Liver (tissue), 3 donors: ENCODE results near the gene XRCC1.

Source experiments
- ATF3 ChIP-seq: IDR thresholded peaks from 2 replicates; pipeline ENCODE4 v1.6.1; 2016; ENCODE audit warnings: antibody characterized with exemption
- EGR1 ChIP-seq, 2 donors: IDR thresholded peaks; 2 replicates each; pipeline ENCODE4 v1.6.1; 2016 to 2018; ENCODE audit warnings: antibody characterized with exemption in 2 of 2, low read depth in 2 of 2
- JUND ChIP-seq, 2 donors: IDR thresholded peaks; 2 replicates each; pipeline ENCODE4 v1.6.1; 2016; ENCODE audit warnings: antibody characterized with exemption in 2 of 2
- MAX ChIP-seq: IDR thresholded peaks from 2 replicates; pipeline ENCODE4 v1.6.1; 2016; ENCODE audit warnings: antibody characterized with exemption
- RAD21 ChIP-seq, 2 donors: IDR thresholded peaks; 2 replicates each; pipeline ENCODE4 v1.6.1; 2016; ENCODE audit warnings: antibody characterized with exemption in 2 of 2, mild to moderate bottlenecking in 2 of 2
- REST ChIP-seq: IDR thresholded peaks from 2 replicates; pipeline ENCODE4 v1.6.1; 2016; ENCODE audit warnings: antibody characterized with exemption, mild to moderate bottlenecking
- TAF1 ChIP-seq: conservative IDR thresholded peaks from 2 replicates; pipeline ENCODE4 v1.6.1; 2016; ENCODE audit warnings: antibody characterized with exemption, mild to moderate bottlenecking
- YY1 ChIP-seq: IDR thresholded peaks from 2 replicates; pipeline ENCODE4 v1.6.1; 2016; ENCODE audit warnings: antibody characterized with exemption, mild to moderate bottlenecking
- TF ChIP-seq, protein P1 (sequence below): fragments of 150-350 bp; IDR thresholded peaks from 2 replicates; pipeline ENCODE4 v1.5.1; 2017; ENCODE audit warnings: improper control_type of control experiment, low read depth, low read length; ENCODE audit not compliant: missing input control
- TF ChIP-seq, protein P2 (sequence below): IDR thresholded peaks from 2 replicates; pipeline ENCODE4 v1.6.1; 2016; ENCODE audit warnings: antibody characterized with exemption
- donor health status: healthy.
- donor health status: healthy.

DNA sequence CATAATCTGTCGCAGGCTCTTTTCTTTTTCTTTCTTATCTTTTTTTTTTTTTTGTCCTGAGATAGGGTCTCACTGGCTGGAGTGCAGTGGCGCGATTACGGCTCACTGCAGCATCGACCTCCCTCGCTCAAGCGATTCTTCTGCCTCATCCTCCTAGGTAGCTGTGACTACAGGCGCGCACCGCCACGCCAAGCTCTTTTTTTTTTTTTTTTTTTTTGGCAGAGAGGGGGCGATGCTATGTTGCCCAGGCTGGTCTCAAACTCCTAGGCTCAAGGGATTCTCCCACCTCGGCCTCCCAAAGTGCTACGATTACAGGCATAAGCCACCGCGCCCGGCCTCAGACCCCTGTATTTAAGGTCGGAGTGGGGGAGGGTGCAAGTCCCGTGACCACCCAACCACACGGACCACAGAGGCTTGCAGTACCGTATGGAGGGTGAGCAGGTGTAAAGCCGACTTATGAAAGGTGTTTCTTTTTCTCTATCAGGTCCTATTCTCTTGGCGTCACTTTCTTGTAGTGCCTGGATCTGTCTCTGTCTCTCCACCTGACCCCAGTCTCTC, 72.8 kb downstream of the XRCC1 start:
- TF ChIP-seq, protein P1, sequence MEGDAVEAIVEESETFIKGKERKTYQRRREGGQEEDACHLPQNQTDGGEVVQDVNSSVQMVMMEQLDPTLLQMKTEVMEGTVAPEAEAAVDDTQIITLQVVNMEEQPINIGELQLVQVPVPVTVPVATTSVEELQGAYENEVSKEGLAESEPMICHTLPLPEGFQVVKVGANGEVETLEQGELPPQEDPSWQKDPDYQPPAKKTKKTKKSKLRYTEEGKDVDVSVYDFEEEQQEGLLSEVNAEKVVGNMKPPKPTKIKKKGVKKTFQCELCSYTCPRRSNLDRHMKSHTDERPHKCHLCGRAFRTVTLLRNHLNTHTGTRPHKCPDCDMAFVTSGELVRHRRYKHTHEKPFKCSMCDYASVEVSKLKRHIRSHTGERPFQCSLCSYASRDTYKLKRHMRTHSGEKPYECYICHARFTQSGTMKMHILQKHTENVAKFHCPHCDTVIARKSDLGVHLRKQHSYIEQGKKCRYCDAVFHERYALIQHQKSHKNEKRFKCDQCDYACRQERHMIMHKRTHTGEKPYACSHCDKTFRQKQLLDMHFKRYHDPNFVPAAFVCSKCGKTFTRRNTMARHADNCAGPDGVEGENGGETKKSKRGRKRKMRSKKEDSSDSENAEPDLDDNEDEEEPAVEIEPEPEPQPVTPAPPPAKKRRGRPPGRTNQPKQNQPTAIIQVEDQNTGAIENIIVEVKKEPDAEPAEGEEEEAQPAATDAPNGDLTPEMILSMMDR: no peak
- TF ChIP-seq ATF3: no peak
- no peak for TF ChIP-seq MAX
- no peak for TF ChIP-seq TAF1
- TF ChIP-seq EGR1 (IDR thresholded peaks at IDR 0.05; ENCODE audit: low read depth in 2 of 2): no peak
- TF ChIP-seq JUND (IDR thresholded peaks at IDR 0.05): no peak
- no peak for TF ChIP-seq YY1
- TF ChIP-seq, protein P2, sequence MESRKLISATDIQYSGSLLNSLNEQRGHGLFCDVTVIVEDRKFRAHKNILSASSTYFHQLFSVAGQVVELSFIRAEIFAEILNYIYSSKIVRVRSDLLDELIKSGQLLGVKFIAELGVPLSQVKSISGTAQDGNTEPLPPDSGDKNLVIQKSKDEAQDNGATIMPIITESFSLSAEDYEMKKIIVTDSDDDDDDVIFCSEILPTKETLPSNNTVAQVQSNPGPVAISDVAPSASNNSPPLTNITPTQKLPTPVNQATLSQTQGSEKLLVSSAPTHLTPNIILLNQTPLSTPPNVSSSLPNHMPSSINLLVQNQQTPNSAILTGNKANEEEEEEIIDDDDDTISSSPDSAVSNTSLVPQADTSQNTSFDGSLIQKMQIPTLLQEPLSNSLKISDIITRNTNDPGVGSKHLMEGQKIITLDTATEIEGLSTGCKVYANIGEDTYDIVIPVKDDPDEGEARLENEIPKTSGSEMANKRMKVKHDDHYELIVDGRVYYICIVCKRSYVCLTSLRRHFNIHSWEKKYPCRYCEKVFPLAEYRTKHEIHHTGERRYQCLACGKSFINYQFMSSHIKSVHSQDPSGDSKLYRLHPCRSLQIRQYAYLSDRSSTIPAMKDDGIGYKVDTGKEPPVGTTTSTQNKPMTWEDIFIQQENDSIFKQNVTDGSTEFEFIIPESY: no peak
- no peak for TF ChIP-seq RAD21 (IDR thresholded peaks at IDR 0.05)
- no peak for TF ChIP-seq REST
